ENCODE measurements around the gene CNGB1. TPM values are rescaled to one million over a fixed set of nuclear protein-coding genes. Genes with fewer than 3 reads are reported as not detected.

CNGB1 gene
- total RNA-seq, 2 experiments from 2014 or later = not detected

- Histone ChIP-seq H3K4me3 (ENCODE audit: low read length) (no peak overlapping the region), H3K36me3 (ENCODE audit: insufficient read depth, low read length) (no peaks in the 10 kb centered on the region), H3K27ac (ENCODE audit: low read depth in 1 of 2, low read length in 2 of 2) (no peak overlapping the region), H3K4me1 (ENCODE audit: insufficient read depth, low read length) (no peaks in the 10 kb centered on the region), H3K9me3 (ENCODE audit: control insufficient read depth in 1 of 2, insufficient read depth in 1 of 2, low read length in 2 of 2) (peaks cover 0 to 4% of the 10 kb centered on the region in 2 experiments), H3K27me3 (ENCODE audit: control insufficient read depth in 1 of 2, insufficient read depth in 2 of 2, low read length in 2 of 2) (no peaks in the 10 kb centered on the region)
- DNase-seq (no peak), ATAC-seq (ENCODE audit: poor library complexity) (no peak)
- CTCF ChIA-PET = no interaction called here
- Mint-ChIP-seq H3K36me3 (ENCODE audit: low read depth) (no peaks in the 10 kb centered on the region), H3K4me1 (ENCODE audit: low read depth) (no peaks in the 10 kb centered on the region), H3K27me3 (no peaks in the 10 kb centered on the region), H3K9me3 (no peaks in the 10 kb centered on the region), H3K27ac (no peak overlapping the region), H3K4me3 (no peak overlapping the region)
- TF ChIP-seq CTCF (IDR thresholded peaks at IDR 0.05) = no peak
- intact Hi-C loops (cut with DNase I, micrococcal nuclease) = no loop called here
- POLR2A ChIA-PET = no interaction called here
Measured at GRCh38 chr16:57914244-57915173, 56.4 kb downstream of the CNGB1 start.

- TF ChIP-seq CTCF (IDR thresholded peaks at IDR 0.05) = no peak
- intact Hi-C loops (cut with DNase I, micrococcal nuclease) = no loop called here
- no peaks in the 10 kb centered on the region for H3K36me3 Mint-ChIP-seq (ENCODE audit: low read depth)
- DNase-seq = no peak
- H3K9me3 ChIP-seq (ENCODE audit: control insufficient read depth in 1 of 2, insufficient read depth in 1 of 2, low read length in 2 of 2) = no peaks in the 10 kb centered on the region
- H3K27ac ChIP-seq (ENCODE audit: low read depth in 1 of 2, low read length in 2 of 2) = no peak overlapping the region
- no peak overlapping the region for H3K4me3 Mint-ChIP-seq
- H3K4me3 ChIP-seq (ENCODE audit: low read length) = no peak overlapping the region
- no peaks in the 10 kb centered on the region for H3K9me3 Mint-ChIP-seq
- no peaks in the 10 kb centered on the region for H3K27me3 Mint-ChIP-seq
- H3K36me3 ChIP-seq (ENCODE audit: insufficient read depth, low read length) = no peaks in the 10 kb centered on the region
- no peaks in the 10 kb centered on the region for H3K27me3 ChIP-seq (ENCODE audit: control insufficient read depth in 1 of 2, insufficient read depth in 2 of 2, low read length in 2 of 2)
- no peaks in the 10 kb centered on the region for H3K4me1 Mint-ChIP-seq (ENCODE audit: low read depth)
- POLR2A ChIA-PET = no interaction called here
- no peak for ATAC-seq (ENCODE audit: poor library complexity)
- CTCF ChIA-PET = no interaction called here
- H3K27ac Mint-ChIP-seq = no peak overlapping the region
- no peaks in the 10 kb centered on the region for H3K4me1 ChIP-seq (ENCODE audit: insufficient read depth, low read length)
Measured at GRCh38 chr16:57912529-57913260, 58.2 kb downstream of the CNGB1 start.

- Mint-ChIP-seq H3K4me1 (ENCODE audit: low read depth) (no peaks in the 10 kb centered on the region), H3K27ac (no peak overlapping the region), H3K27me3 (no peaks in the 10 kb centered on the region), H3K36me3 (ENCODE audit: low read depth) (no peaks in the 10 kb centered on the region), H3K9me3 (no peaks in the 10 kb centered on the region), H3K4me3 (no peak overlapping the region)
- intact Hi-C loops (cut with DNase I, micrococcal nuclease) = no loop called here
- no peak for TF ChIP-seq CTCF (IDR thresholded peaks at IDR 0.05)
- H3K27me3 ChIP-seq (ENCODE audit: control insufficient read depth in 1 of 2, insufficient read depth in 2 of 2, low read length in 2 of 2) = no peaks in the 10 kb centered on the region
- POLR2A ChIA-PET = no interaction called here
- no peak overlapping the region for H3K27ac ChIP-seq (ENCODE audit: low read depth in 1 of 2, low read length in 2 of 2)
- CTCF ChIA-PET = interaction anchor here (1.0 kb wide), 1 partner anchor 88 kb away, joined by 4 read pairs; no protein-coding TSS in a partner anchor
- no peak overlapping the region for H3K4me3 ChIP-seq (ENCODE audit: low read length)
- no peaks in the 10 kb centered on the region for H3K9me3 ChIP-seq (ENCODE audit: control insufficient read depth in 1 of 2, insufficient read depth in 1 of 2, low read length in 2 of 2)
- H3K4me1 ChIP-seq (ENCODE audit: insufficient read depth, low read length) = no peaks in the 10 kb centered on the region
- H3K36me3 ChIP-seq (ENCODE audit: insufficient read depth, low read length) = no peaks in the 10 kb centered on the region
- ATAC-seq (ENCODE audit: poor library complexity) (no peak), DNase-seq (no peak)
Measured at GRCh38 chr16:57911743-57912142, 59.2 kb downstream of the CNGB1 start.
